Stimulated activated CD4-positive, alpha-beta T cell treated with anti-CD3 and anti-CD28 coated beads, Interleukin-12 subunit alpha, Interleukin-12 subunit beta, amount 100 ng/mL, for 48 hours (primary cell): ENCODE results near the gene COL5A3.
"Not testable (repeated sequence)": the region's sequence is repeated elsewhere in the genome, so short reads cannot be mapped to it uniquely, and the experiment has no call there.

Experiments
- DNase-seq, 3 donors: peaks; one replicate each; pipeline ENCODE4 v3.0.0-alpha.2; 2020; ENCODE audit warnings: low read depth in 2 of 3, low spot score in 1 of 3

Gene COL5A3

DNA sequence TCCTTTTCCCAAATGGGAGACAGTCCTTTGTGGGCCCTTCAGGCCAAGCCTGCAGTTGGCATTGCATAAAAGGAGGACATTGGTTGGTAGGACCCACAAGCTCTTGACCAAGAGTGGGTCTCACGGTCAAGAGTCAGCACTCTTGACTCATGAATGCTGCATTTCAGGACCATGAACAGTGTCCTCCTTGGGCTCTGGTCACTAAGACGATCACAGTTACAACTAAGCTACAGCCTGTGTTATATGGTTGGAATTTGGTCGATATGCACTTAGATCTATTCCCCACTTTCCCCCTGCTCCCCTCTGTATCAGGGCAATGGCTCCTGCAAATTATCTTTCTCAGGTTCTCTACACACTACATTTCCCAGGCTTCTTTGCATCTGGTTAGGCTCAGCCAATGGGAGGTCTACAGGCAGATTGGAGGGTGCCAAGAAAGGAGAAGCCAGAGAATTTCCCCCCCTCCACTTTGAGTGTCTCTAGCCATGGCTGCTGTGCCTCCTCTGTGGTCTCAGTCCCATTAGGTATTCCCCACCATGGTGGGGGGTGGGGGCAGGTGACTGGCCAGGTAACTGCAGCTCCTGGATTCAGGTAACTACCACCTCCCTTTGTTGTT, 70.9 kb downstream of the COL5A3 start:
- no peak for DNase-seq

DNA sequence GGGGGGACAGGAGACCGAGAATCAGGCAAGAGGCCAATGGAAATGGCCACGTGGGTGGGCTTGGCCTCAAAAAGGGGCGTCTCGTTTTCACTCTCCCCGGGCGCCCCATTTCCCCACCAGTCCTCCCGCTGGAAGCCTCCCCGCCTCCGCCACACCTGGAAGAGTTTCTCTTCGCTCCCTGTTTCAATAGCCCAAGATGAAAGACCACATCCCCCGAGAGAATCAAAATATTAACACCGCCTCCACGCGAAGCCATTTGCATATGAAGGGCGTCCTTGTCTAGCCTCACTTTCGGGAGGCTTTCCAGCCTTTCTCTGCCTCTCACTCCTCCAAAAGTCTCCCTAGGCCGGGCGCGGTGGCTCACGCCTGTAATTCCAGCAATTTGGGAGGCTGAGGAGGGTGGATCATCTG, 73.3 kb downstream of the COL5A3 start:
- no peak for DNase-seq

DNA sequence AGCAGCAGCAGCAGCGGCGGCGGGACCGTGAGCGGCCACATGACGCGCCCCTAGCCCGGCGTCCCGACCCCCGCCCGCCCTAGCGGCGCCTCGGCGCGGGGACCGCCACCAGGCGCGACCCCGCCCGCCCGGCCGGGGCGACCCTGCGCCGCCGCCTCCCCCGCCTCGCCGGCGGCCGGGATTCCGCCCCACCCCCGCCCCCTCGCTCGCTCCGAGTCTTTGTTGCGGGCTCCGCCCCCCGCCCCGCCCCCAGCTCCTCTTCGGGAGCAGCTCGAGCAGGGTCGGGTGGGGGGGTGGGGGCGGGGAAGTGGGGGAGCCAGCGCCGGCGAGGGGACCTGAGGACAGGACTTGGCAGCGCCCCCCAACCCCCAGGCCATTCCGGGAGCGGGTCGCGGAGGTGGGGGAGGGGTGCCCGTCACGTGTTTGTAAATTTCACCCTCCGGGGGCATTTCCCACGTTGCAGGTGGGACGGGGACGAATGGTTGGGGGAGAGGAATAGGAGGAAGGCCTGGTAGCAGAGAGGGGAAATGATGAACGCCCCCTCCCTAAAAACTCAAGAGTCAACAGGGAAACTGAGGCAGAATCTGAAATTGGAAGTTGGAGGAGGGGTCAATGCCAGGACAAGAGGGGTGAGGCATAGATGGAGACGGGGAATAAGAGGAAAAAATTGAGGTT, 73.8 kb downstream of the COL5A3 start, which contains the start of gene OLFM2:
Gene OLFM2 (minus strand): TSS at position 190 of the 675 bp plus-strand sequence. CDS start 149 bp downstream, at position 41.
- DNase-seq = no peak

DNA sequence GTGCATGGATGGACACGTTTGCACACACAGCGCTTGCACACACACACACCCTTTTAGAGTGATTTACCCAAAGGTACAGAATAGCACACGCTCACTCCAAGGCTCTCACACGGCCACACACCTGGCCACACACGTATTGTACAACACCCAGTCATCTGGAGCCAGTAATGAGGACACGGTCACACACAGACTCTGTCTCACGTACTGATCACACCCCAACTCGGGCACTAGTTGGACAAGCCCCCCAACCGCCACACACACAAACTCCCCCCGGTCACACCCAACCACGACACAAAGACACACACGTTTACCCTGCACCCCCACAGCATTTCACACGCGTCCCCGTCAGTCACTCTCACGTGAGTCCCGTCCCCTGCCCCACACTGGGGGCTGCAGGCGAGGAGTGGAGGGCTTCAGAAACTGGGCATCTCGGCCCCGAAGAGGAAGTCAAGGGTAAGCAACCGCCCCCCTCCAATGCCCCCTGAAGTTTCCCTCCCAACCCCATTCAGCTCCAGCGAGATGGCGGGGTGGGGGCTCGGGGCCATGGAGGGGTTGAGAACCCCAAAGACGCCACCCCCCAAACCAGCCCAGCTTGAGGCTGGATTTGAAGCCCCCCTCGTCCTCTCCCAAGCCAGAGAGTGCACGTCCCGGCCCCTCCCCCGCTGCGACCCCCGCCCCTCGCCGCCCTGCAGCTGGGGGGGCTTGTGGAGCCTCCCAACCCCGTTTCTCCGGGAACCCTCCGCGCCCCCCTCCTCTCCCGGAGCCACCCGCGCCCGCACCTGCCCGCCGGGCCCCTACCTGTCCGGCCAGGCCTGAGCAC, 74.6 kb downstream of the COL5A3 start:
- no peak for DNase-seq

DNA sequence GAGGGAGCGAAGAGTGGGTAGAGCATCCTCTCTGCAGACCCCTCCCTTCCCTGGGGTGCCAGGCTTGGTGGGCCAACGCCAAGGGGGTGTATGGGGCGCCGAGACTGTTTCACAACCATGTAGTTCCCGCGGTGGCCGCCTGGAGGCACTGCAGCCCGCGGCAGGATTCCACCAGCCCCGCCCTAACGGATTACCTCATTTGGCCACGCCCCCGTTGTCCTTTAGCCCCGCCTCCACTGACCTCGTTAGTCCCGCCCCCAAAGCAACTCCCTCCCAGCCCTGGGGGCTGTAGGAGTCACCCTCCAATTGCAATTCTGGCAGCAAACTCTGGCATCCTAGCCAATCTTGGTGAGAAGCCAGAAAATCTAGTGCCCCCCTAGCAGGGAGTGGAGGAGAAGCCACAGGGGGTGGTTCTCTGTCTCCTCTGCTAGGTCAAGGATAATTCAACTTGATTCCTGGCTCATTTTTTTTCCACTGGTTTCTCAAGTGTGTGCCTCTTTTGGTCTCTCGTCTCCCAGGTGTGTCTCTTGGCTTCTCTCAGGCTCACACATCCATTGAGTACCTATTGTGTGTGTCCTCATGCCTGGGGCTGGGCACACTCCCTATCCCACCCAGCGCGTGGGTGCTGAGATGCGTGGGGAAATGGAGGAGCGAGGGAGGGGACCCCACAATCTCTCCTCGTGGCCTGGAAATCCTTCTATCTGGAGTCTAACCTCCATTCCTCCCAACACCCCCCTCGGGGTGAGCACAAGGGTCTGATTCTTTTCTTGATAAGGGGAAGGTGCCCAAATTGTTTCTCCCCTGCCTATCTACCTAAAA, 76.0 kb downstream of the COL5A3 start:
- peak; percentile 77 to 95 (median 78) for DNase-seq

DNA sequence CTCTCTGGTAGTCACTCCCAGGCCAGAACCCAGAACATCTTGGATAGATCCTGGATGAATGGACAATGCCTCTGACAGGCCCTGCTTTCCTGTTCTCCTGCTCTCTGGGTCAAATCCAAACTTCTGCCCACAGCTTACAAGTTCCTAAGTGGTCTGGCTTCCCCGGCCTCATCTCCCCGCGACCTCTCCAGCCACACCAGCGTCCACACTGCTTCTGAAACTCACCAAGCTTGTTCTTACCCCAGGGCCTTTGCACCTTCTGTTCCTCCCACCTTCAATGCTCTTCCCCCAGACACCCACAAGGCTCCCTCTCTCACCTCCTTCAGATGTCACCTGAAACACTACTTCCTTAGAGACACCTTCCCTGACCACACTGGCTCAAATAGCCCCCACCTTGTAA, 77.5 kb downstream of the COL5A3 start:
- DNase-seq = no peak

DNA sequence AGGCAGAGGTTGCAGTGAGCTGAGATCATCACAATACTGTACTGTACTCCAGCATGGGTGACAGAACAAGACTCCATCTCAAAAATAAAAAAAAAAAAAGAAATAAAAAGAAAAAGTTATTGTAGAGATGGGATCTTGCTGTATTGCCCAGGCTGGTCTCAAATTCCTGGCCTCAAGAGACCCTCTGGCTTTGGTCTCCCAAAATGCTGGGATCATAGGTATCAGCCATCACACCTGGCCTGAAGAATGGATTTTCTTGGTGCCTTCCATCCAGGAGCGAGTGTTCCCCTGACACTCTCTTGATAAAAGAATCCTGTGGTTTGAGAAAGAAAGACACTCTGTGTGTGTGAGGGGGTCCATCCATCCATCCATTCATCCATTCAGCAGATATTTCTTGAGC, 78.7 kb downstream of the COL5A3 start:
- no peak for DNase-seq

DNA sequence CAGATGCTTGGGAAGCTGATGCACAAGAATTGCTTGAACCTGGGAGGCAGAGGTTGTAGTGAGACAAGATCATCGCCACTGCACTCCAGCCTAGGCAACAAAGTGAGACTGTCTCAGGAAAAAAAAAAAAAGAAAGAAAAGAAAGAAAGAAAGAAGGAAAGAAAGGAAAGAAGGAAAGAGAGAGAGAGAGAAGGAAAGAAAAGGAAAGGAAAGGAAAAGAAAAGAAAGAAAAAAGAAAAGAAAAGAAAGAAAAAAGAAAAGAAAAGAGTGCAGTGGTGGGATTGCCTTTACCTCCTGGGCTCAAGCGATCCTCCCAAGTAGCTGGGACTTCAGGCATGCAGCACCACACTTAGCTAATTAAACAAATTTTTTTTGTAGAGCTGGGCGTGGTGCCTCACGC, 86.9 kb downstream of the COL5A3 start:
- DNase-seq = no peak

DNA sequence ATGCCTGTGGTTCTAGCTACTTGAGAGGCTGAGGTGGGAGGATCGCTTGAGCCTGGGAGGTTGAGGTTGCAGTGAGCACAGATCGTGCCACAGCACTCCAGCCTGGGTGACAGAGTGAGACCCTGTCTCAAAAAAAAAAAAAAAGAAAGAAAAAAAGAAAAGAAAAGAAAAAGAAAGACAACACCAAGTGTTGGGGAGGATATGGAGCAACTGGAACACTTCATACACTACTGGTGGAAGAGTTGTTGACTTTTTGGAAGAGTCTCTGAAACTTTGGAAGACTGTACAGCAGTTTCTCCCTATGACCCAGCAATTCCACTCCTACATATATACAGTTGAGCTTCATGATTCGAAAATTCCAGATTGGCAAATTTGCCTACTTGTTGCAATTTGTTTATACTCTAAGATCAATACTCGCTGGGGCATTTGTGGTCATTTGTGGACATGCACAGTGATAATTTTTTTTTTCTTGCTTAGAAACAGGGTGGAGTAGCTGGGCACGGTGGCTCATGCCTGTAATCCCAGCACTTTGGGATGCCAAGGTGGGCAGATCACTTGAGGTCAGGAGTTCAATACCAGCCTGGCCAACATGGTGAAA, 87.4 kb downstream of the COL5A3 start:
- not testable (repeated sequence) for DNase-seq

DNA sequence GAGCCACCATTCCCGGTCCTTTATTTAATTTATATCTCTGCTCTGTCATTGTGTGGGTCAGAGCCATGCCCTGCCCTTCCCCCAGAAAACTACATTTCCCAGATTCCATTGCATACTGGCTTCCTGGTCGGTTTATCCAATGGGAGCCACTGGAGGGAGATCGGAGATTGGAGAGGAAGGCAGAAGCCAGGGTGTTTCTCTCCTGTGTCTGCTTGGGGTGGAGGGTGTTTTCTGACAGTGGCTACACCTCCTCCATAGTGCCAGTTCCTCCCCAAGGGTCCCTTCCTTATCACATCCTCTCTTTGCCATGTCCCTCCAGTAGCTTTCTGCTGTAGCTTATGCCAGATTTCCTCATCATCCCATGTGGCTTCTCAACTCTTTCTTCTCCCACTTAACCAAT, 93.0 kb downstream of the COL5A3 start:
- no peak for DNase-seq

DNA sequence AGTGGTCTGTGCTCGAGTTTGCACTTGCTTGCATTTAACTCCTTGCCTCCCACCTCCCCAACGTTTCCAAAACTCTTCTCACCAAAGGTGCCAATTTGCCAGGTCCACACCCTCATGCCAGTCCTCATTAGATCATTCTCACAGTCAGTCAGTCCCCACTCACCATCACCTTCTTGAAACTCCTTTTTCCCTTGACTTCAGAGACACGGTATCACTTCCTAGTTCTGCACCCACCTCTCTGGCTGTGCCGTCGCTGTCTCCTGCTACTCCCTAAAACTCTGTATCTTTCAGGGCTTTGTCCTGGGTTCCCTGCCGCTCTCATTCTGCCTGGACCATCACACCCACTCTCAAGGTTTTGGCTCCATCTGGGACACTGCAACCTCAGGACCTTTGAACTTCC, 93.6 kb downstream of the COL5A3 start:
- no peak for DNase-seq

DNA sequence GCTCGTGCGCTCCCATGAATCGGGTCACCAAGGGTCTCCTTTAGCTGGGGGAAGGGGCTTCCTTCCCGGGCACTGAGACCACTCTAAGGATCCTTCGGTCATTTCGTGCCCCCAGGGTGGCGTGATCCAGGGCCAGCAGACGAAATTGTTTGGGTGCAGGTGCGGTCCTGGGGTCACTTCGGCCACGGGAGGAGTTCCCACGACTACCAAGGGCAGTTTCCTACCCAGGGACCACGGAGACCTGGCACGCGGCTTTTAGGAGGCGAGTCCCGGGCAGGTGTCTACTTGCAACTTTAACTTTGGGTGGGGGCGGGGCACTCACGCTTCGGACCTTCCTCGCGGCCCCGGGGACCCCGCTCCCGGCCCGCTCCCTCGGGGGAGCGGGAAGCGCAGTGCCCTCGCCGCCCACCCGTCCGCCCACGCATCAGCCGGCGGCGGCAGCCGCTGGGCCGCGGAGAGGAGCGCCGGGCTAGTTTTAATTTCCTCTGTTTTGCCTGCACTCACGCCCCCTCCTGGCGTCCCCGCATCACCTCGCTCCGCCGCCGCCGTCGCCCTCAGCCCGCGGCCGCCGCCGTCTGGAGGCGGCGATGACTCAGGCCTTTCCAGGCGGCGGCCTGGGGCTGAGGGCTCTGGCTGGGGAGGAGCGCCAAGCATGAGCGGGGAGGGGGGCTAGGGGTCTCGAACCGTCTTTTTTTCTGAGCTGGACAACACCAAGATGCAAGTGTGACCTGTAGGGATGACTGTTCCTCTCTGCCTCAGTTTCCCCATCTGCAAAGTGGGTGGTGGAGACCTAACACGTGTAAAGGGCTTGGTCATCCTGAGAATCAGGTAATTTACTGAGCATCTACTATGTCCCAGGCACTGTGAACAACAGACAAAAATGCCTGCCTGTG, 95.7 kb downstream of the COL5A3 start:
- peak; percentile 69 to 78 (median 69) for DNase-seq

DNA sequence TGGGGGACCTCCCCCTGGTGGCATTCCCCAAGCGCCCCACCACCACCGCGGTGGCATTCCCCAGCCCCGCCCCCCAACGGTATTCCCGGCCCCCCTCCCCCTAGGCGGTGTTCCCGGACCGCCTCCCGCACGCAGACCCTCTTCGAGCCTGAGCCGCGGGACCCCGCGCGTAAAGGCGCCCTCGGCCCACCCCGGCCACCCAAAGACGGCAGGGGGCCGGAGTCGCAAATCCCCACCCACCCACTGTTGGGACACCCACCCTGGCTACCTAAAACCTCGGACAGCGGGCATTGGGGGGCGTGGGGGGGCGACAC, 96.3 kb downstream of the COL5A3 start:
- DNase-seq = no peak

DNA sequence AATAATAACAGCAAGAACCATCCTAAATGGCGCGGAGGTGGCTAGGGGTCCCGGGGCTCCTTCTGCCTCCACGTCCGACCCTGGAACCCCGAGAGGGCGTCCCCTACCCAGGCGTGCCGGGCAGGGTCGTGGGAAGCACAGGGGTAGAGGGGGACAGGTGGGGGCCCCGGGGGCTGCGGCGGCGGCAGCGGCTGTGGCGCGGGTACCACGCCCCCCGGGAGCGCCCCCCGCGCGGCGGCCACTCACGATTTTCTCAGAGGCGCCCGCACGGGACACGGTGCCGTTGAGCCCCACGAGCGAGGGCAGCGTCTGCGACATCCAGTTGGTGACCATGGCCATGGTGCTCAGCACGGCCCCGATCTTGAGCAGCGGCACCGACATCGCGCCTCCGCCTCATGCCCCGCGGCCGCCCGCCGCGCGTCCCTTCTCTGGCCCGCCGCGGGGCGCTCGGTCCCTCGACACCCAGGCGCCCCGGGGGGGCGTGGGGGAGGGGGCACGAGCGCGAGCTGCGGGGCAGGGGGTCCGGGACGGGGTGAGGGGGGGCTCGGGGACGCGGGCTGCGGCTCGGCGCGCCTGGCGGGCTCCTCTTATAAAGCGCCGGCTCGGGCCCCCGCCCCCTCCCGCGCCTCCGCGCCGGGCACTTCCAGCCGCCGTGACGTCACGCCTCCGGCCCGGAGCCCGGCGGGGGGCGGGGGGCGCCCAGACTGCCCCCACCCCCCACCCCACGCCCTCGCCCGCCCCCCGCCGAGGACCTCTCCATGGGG, 96.9 kb downstream of the COL5A3 start:
- DNase-seq = no peak

DNA sequence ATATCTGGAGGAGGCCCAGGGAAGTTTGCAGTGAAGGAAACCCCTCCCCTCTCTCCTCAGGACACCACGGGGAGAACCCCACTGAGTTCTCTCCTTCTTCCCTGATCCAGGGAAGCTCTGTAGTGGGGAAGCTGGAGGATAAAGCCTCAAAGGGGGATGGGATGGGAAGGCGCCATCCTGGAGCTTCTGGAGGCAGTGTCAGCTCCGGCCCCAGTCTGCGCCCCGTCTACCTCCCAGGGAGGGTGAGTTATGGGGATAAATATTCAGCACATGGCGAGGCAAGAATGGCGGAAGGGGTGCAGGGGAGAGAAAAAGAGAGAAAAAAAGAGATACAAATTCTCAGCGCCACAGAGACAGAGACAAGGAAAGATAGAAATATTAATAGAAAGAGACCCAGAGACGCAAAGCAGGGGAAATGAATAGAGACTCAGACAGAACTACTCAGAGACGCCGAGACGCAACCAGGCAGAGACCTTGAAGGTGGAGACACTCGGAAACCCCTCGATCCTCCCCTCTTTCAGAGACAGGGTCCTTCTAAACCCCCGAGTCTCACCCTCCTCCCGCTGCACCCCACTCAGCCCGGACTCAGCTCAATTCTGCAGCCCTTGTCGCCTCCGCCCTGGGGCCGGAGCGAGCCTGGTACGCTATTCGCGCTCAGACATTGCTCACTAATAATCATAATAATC, 97.6 kb downstream of the COL5A3 start:
- no peak for DNase-seq

DNA sequence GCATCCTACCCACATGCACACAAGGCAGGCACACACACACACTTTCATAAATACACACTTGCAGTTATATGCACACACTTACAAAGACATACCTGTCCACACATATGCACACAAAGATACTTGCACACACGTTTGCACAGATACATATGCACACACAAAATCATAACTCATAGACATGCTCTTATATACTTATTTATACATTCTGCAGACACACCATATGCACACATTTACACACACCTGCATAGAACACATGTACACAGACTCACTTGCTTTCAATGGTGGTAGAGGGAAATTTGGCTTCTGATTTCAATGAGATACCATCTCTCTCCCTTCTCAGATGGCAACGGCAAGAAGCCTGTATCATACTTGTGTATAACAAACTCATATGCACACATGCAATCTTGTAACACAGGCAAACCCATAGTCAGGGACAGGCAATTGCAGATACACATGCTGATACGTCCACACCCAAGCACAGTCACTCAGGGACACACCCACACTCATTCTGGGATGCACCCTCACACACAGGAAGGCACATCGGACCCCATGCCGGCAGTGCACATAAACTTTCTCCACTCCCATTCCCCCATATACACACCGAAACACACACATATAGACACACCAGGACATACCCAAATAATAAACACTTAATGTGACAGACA, 98.6 kb downstream of the COL5A3 start:
- no peak for DNase-seq

DNA sequence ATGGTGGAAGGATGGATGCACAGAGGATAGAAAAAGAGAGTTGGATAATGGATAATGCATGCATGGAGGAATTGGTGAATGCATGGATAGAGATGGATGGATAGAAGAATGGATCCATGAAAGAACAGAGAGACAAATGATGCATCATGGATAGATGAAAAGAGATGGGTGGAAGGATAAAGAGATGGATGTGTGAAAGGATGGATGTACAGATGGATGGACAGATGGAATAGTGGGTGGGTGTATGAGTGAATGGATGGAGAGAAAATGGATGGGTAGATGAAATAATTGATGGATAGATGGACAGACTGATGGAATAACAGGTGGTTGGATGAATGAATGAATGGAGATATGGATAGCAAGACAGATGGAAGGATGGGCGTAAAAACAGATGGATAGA, 99.7 kb downstream of the COL5A3 start:
- no peak for DNase-seq
